A549 treated with CORT108297 at 1 μM for 4 hours (cell line): Measurements from ENCODE around the gene TSPAN8. TPM values are rescaled to one million over a fixed set of nuclear protein-coding genes. Genes with fewer than 3 reads are reported as not detected.

Experiments used
- total RNA-seq: library from RNA; stranded (reverse); fragments of 200-300 nt; extraction: Qiagen RNA extraction; gene quantifications from 5 replicates; pipeline ENCODE4 v1.2.3, GENCODE V29; 2022

Gene TSPAN8
- total RNA-seq, result 0.08 to 0.27 TPM (median 0.10 TPM) in 3 of 5 replicates, not detected in the others

GRCh38 chr12:71157601-71158233 lies at the start of gene TSPAN8:
TSS of gene TSPAN8 (minus strand) at chr12:71157999. CDS start at chr12:71157678, 321 bp downstream.

Other genes starting within 250 kb of the TSPAN8 start
- 0.24 to 0.45 TPM (median 0.37 TPM) in 5 replicates for gene PTPRR, start 237.3 kb downstream of the TSPAN8 start, total RNA-seq